HG02970 (cell line): Measurements from ENCODE around the gene PIK3CB.
"Not testable (repeated sequence)": the region's sequence is repeated elsewhere in the genome, so short reads cannot be mapped to it uniquely, and the experiment has no call there.

ENCODE experiments used
- ATAC-seq: cut with Tn5 transposase; IDR thresholded peaks from one replicate; pipeline ENCODE4 v1.9.1; 2021; ENCODE audit warnings: mild to moderate bottlenecking, moderate library complexity, moderate number of reproducible peaks; ENCODE audit not compliant: unreplicated experiment, low FRiP score

PIK3CB gene

GRCh38 chr3:138768125-138768524 is 66.6 kb downstream of the PIK3CB start:
- ATAC-seq = no peak

DNA sequence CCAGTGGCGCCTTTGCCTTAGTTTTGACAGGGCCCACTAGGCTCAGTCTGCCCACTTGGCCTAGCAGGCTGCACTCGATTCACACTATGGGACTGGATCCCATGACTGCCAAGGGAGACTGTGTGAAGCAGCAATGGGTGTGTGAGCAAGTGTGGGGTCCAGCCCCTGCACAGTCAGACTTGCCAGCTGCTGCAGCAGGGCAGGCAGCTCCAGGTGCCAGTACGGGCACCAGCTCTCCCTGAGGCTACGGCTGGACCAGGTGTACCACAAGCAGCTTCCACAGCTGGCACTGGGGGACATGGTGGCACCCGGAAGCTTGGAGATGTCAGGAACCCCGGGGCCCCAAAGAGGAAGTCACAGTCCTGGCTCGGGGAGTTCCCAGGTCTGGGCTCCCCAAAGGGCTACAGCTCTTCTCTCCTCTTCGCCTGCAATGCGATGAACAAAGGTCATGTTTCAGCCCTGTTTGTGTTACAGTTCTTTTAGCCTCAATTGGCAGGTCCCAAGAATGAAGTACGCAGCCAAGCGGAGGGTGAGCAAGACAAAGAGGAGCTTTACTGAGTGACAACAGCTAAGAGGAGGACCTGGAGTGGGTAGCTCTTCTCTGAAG is 67.1 kb downstream of the PIK3CB start:
- no peak for ATAC-seq

- ATAC-seq = no peak
Measured at GRCh38 chr3:138761002-138761401, 73.7 kb downstream of the PIK3CB start.

GRCh38 chr3:138748190-138748589 is 86.5 kb downstream of the PIK3CB start:
- ATAC-seq = no peak

GRCh38 chr3:138747225-138747624 is 87.5 kb downstream of the PIK3CB start:
- no peak for ATAC-seq

GRCh38 chr3:138740072-138740471 is 94.7 kb downstream of the PIK3CB start:
- no peak for ATAC-seq

DNA sequence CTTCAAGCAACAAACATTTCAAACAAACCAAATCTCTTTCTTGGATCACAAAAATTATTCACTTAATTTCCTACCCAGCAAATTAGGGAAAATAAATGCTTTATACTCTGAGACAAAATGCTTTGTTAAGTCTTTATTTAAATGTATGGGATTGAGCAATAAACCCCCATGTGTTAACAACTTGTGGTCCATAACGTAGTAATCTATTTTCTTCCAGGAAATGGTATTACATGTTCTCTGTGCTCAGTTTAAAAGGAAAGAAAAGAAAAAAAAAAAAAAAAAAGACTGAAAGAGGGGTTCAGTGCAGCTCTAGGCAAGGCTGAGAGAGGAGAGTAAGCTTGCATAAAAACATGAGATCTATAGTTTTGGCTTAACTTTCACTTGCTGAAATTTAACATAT is 102.3 kb downstream of the PIK3CB start:
- no peak for ATAC-seq

GRCh38 chr3:138726946-138727730 is 107.6 kb downstream of the PIK3CB start:
- ATAC-seq = no peak

GRCh38 chr3:138726042-138726441 is 108.7 kb downstream of the PIK3CB start:
- ATAC-seq = not testable (repeated sequence)

- no peak for ATAC-seq
Measured at GRCh38 chr3:138725116-138725515, 109.6 kb downstream of the PIK3CB start.

- no peak for ATAC-seq
Measured at GRCh38 chr3:138724443-138724842, 110.3 kb downstream of the PIK3CB start.

- no peak for ATAC-seq
Measured at GRCh38 chr3:138718849-138719248, 115.9 kb downstream of the PIK3CB start.

DNA sequence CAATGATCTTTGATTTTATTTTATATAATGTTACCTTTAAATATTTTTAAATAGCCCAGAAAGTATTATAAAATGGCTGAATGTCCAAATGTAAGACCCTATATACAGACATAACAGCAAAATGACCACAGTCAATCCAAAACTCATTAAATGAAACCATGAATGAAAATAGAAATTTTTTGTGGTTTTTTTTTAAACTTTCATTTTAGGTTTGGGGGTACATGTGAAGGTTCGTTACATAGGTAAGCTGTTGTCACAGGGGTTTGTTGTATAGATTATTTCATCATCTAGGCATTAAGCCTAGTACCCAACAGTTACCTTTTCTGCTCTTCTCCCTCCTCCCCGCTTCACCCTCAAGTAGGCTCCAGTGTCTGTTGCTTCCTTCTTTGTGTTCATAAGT is 117.4 kb downstream of the PIK3CB start:
- no peak for ATAC-seq

DNA sequence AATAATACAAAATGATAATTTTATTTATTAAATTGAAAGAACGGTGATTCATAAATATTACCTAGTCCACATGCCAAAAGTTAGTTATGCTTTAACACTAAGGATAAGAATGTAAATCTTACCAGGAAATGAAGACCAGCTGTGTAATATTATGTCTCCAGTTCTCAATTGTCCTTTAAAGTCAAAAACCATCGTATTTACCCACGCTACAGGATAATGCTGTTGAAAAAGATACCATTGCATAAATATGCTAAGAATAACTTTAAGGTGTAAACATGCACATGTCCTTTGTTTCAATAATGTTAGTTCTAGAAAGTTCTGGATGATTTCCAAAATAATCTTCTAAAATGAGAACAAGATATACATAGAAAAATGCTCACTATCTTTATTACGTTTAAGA is 122.6 kb downstream of the PIK3CB start:
- ATAC-seq = no peak

GRCh38 chr3:138705675-138706074 is 129.1 kb downstream of the PIK3CB start:
- no peak for ATAC-seq

DNA sequence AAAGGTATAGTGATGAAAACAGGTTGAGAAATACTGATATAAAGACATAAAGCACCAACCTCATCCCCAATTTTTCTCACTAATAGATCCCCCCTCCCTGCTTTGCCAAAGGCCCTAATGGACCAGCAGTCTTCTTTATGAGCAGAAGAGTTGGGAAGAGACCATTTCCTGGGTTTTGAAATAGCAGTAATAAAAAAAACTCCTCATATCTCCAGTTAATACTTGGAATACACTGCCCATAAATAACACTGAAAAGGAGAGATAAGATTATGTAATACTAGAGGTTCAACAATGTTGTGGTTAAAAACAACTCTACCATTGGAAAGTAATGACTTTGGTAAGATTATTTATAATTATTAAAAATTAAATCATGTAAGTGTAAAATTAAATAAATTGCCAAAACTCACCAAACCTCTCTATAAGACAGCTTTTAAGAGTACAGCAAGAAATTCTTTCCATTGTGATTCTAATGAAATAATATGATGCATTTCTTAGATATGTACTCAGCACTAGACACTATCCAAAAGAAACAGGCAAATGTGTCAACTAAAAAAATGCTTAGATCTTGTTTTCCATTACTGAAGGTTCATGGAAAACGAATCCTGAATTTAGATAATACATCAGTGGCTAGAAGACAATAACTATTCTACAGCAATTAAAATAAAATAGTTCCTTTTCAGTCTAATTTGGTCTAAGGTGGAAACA is 137.9 kb downstream of the PIK3CB start:
- ATAC-seq = no peak

DNA sequence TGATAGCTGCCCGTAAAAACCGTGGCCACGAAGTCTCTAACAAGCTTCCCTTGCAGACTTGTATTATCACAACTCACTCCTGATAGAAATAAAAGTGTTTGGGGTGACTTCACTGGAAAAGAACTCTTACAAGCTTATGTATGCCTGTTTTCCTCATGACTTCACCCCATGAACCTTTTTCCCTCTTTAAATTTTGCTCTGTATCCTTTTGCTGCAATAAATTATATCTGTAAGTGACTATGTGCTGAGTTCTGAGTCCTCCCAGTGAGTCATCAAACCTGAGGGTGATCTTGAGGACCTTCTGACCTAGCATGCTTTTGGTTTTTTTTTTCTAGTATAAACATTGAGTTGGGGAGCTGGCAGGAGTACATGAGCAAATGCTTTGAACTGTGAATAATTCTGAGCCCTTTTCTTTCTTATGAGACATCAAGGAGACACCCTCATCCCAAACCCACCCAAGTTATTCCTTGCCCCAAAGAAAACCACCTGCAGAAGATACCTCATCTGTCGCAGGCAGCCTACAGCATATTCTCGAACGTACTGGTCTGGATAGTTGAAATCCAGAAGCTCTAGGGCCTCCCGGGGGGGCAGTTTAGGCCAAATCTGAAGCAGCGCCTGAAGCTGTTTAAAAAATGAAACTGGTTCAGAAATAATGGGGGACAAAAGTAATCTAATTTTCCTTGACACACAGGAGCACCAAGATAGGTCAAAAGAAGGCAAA is 140.3 kb downstream of the PIK3CB start:
- no peak for ATAC-seq

DNA sequence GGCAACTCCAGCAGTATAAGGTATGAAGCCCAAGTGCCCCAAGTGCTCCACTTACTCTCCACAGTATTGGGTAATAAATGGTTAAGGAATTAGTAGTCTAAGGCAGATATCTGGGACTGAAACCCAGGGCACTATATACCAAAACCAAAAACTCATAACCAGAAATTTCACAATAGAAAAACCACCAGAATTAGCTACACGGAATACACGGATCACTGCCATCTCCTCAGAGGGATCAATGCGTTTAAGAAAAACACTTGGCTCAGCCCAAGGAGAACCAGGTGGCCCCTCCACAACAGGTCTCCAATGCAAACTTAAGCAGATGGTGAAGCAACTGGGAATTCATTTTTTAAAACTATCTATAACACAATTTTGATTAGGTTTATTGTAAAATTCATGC is 142.6 kb downstream of the PIK3CB start:
- no peak for ATAC-seq

GRCh38 chr3:138691351-138691750 is 143.4 kb downstream of the PIK3CB start:
- ATAC-seq = no peak

DNA sequence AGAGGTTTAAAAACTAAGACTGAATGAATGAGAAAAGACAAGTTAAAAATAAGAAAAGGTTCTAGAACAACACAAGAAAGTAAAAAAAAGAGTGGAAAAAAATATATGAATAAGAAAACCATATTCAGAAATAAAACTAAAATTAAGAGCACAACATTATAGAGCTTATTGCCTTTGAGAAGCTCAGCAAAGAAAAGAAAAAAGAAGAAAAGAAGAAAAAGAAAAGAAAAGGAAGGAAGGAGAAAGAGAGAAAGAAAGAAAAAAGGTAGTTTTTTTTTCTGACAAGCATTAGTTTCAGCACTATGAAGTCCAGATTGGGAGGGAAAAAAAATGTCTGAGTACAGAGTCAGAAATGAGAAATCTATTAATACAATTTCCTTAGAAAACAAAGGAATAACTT is 144.7 kb downstream of the PIK3CB start:
- ATAC-seq = no peak

DNA sequence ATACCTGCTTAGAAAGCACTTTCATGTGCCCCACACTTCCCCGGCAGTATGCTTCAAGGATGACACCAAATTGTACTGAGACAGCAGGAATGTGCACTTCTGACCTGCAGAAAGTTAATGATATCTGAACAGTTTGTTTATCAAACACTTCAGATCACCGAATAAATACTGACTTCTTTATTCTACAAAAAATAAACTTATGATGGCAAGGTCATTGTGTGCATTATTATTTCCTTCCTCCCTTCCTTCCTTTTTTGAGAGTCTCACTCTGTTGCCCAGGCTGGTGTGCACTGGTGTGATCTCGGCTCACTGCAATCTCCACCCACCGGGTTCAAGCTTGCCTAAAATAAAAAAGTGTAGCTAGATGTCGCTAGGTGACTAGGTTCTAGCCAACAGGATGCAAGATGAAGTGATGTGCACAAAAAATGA is 145.8 kb downstream of the PIK3CB start:
- no peak for ATAC-seq
